GM18867 (cell line): ENCODE results near the gene HEY2.
A peak's percentile ranks its signal among the peaks of the same experiment; 100 is the strongest.
"Not testable (repeated sequence)": the region's sequence is repeated elsewhere in the genome, so short reads cannot be mapped to it uniquely, and the experiment has no call there.

Source experiments
- ATAC-seq: cut with Tn5 transposase; IDR thresholded peaks from one replicate; pipeline ENCODE4 v1.9.1; 2021; ENCODE audit warnings: mild to moderate bottlenecking, moderate library complexity; ENCODE audit not compliant: unreplicated experiment

HEY2 gene

DNA sequence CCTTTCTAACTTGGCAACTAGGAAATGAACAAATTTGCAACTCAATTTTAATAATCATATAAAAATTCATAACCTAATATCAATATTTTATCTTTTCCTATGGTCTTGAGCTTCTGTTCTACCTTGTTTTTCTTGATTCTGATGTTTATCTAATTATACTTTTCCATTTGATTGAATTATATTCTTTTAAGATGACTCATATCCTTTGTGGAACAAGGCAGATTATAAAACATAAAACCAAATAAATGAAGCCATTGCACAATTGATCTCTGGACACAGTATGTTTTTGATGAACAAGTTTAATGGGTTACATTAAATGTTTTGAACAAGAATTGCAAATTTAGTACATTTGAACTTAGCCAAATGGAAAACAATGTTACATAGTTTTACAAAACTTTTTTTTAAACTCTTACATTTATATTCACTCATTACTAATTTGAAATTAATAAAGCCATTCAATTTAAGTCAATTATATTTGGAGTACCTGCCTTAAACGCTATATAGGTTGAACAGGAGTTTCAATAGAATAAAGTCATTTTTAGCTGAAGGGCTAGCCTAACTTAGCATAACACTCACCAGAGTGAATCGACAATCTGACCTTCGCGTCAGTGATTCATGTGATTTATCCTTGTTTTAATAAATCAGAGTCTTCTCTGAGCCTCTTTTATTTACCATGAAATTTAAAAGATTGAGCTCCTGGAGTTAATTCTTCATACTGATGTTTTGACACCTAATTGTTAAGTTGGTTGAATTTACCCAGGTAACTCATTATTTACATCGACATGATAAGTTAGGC lies 45.1 kb downstream of the HEY2 start:
- ATAC-seq: no peak

DNA sequence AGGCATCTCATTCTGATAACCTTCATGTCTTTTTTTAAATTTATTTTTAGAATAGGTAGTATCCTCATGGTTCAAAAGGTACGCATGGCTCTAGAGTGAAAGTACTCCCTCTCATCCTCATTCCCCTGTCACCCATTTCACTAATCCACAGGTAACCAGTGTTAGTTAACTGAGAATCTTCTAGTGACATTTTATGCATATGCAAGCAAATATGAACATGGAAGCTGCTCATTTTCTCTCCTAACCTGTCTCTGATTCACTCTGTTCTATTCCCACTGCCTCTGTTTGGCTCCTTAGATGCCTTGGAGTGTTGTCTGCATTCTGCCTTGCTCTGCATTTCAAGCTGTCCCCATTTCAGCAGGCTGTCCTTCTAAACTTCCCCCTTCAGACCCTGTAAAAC lies 45.9 kb downstream of the HEY2 start:
- no peak for ATAC-seq

GRCh38 chr6:125797120-125797885 lies 47.9 kb downstream of the HEY2 start:
- no peak for ATAC-seq

- no peak for ATAC-seq
Measured at GRCh38 chr6:125797886-125798444, 48.5 kb downstream of the HEY2 start.

DNA sequence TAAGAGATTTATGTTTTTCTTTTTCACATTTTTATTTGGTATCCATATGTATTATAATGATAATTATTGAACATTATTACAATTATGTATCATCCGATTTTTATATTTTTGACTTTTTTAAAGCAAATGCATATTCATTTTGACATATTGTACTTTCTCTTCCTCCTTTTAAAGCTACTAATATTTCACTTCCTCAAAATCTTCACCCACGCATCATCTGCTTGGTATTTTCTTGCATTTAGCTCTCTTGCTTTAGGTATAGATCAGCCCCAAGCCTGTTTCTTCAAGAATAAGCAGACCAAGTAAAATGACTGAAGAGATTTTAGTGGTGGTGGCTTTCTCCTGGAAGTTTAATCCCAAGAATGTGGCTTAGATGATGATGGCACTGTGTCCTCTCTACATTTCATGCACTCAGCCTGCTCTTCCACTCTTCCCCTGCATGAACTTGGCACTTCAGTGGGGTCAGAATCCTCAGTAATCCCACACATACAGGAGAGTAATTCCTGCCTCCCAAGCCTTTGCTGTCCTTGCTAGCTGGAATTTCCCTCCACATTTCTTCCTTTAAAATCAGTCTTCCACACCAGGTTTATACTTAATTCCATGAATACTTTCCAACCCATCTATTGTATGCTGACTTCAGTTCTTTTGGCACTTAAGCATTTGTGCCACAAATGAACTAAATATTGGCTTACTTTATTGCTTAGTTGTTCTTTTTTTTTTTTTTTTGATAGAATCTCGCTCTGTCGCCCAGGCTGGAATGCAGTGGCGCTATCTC lies 49.5 kb downstream of the HEY2 start:
- peak; percentile 88 for ATAC-seq

DNA sequence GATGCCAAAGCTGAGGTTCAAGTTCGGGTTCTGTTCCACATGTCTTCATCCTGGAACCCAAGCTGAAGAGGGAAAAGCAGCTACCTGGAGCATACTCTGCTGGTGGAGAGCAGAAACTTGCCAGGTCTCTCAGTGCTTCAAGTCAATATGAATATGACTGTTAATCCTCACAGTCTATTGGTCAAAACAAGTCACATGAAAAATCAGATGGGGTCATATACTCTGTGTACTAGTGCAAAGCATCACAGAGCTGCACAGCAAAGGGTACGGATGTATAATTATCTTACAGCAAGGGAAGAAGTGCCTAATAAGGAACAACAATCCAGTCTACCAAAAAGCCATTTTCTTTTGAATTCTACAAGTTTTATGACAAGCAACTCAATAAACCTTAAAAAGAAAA lies 53.0 kb downstream of the HEY2 start:
- no peak for ATAC-seq

- no peak for ATAC-seq
Measured at GRCh38 chr6:125802943-125803377, 53.5 kb downstream of the HEY2 start.

- ATAC-seq: peak; percentile 81
Measured at GRCh38 chr6:125804264-125804663, 54.8 kb downstream of the HEY2 start.

- ATAC-seq: not testable (repeated sequence)
Measured at GRCh38 chr6:125804866-125805425, 55.5 kb downstream of the HEY2 start.

DNA sequence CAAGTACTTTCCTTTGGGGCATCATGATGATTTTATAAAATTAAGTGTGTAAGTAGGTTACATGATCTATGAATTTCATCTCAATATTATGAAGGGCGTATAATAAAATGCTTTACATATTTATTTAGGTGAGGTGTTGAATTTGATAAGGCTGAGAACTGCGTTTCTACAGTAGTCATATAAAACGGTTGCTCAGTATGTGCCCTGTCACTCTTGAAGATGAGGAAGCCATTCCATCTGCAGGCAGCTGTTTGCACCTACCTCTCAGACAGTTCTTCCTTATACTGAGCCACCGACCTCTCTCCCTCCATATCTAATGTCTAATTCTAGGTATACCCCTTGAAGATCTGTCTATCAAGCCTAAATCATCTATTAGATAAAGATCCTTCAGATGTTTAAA lies 57.4 kb downstream of the HEY2 start:
- no peak for ATAC-seq

- ATAC-seq: no peak
Measured at GRCh38 chr6:125807293-125807692, 57.9 kb downstream of the HEY2 start.

DNA sequence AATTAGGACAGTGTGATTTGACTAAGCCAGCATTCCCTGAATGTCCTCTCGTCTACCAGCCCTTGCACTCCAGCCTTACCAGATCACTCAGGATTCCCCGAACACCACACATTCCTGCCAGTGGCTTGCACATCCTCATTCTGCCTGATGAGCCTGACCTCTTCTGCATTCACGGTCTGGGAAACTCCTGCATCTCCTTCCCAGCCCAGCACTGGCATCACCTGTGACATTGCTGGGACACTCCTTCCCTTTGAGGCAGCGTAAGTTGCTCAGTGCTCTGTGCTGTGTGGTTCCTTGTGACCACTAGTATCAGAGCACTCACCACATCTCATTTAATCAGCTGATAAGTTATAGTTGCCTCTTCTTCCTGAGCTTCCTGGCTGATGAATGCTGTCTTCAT lies 58.6 kb downstream of the HEY2 start:
- no peak for ATAC-seq

- no peak for ATAC-seq
Measured at GRCh38 chr6:125808591-125808990, 59.2 kb downstream of the HEY2 start.

DNA sequence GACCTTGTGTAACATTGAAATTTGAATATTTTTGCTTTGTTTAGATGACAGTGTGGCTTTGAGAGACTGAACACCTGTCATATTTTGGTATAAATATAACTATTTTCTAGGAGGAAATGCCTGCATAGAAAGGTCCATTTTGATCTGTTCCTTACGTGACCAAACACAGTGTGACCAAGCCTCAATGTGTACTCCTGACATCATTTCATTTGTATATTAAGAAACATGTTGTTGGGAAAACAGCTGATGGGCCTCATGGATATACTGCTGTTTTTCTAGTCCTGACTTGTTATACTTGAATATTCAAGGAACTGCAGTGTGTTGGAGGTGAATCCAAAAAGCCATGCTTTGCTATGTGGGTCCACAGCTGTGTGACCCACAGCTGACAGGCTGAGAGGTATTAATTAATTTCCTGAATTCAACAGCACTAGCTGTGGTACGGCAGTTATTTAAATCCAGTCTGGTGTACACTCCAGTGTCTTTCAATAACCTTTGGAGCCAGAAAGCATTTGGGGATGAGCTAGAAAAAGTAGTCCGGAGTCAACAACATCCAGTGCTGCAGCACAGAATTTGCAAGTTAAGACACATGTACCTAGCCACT lies 60.2 kb downstream of the HEY2 start:
- no peak for ATAC-seq

- no peak for ATAC-seq
Measured at GRCh38 chr6:125810445-125810844, 61.0 kb downstream of the HEY2 start.
